HG02981 (cell line): ENCODE measurements around the gene PF4V1.

Experiments
- ATAC-seq: cut with Tn5 transposase; IDR thresholded peaks from one replicate; pipeline ENCODE4 v1.9.1; 2021; ENCODE audit warnings: mild to moderate bottlenecking, moderate library complexity; ENCODE audit not compliant: unreplicated experiment

PF4V1 gene

GRCh38 chr4:73844806-73845205 lies 8.3 kb upstream of the PF4V1 start:
- ATAC-seq = no peak

- no peak for ATAC-seq
Measured at GRCh38 chr4:73847526-73848182, 5.4 kb upstream of the PF4V1 start.

DNA sequence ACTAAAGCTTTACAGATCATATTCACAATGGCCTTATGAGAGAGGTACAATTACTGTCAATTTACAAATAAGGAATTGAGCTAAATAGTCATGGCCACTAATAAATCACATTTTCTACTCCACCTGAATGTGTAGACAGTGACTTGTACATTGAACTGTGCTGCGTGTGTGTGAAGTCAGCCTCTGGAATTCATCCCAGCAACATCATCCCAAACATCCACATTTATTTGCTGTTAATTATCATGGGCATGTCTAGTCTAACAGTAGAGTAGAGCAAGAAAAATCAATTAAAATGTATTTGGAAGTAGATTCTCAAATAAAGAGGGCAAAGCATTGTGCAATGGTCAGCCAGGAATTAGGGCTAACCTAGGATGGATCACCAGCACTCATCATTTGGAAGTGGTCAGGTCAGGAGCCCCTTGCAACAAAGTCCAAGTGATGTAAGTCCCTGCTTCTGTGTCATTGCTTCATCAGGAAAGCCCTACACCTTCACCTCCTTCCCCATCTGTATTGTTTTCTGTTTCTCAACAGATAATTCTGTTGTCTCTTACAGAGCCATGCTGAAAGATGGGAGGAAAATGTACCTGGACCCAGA lies 4.8 kb upstream of the PF4V1 start:
- no peak for ATAC-seq

- no peak for ATAC-seq
Measured at GRCh38 chr4:73850261-73850970, 2.7 kb upstream of the PF4V1 start.

GRCh38 chr4:73851293-73851692 lies 1.8 kb upstream of the PF4V1 start:
- ATAC-seq = no peak

DNA sequence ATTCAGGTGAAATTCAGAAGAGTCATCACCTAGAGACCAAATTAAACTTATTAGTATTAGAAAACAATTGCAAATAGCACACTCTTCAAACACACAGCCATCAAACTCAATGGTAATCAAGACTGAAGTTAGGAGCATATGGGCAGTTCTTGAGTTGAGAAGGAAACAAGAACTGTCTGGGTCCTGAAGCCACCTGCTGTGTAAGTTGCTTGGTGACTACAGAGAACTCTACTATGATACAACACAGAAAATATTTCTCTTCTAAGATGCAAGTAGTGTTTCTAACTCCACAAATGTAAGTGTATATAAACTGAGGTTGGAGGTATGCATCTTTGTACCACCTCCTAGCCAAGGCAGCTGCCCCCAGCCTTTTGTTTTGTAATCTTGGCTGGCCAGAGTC lies 325 bp upstream of the PF4V1 start:
- no peak for ATAC-seq

DNA sequence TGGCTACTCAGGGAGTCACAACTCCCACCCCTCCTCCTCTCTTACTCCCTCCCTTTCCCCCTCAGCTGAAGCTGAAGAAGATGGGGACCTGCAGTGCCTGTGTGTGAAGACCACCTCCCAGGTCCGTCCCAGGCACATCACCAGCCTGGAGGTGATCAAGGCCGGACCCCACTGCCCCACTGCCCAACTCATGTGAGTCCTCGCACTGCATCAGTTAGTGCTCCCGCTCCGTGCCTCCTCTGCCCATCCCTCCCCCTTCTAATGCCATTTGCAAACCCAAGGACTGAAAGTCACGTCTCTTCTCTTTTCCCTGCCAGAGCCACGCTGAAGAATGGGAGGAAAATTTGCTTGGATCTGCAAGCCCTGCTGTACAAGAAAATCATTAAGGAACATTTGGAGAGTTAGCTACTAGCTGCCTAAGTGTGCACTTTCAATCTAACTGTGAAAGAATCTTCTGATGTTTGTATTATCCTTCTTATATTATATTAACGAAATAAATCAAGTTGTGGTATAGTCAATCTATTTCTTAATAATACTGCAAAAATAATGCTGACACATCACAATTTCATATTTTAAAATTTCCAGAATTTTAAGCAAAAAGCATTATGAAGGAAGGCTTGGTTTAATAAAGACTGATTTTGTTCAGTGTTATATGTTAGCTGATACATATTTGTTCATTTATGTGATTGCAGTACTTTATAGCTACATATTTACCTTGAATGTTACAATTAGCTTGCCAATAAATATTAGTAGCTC lies 800 bp downstream of the PF4V1 start:
- no peak for ATAC-seq

- no peak for ATAC-seq
Measured at GRCh38 chr4:73855406-73855805, 2.3 kb downstream of the PF4V1 start.

- ATAC-seq = no peak
Measured at GRCh38 chr4:73856518-73856917, 3.4 kb downstream of the PF4V1 start.

- no peak for ATAC-seq
Measured at GRCh38 chr4:73859614-73860088, 6.6 kb downstream of the PF4V1 start.

- no peak for ATAC-seq
Measured at GRCh38 chr4:73860181-73860580, 7.1 kb downstream of the PF4V1 start.

- ATAC-seq = no peak
Measured at GRCh38 chr4:73860917-73861316, 7.8 kb downstream of the PF4V1 start.

- no peak for ATAC-seq
Measured at GRCh38 chr4:73862322-73862721, 9.2 kb downstream of the PF4V1 start.

DNA sequence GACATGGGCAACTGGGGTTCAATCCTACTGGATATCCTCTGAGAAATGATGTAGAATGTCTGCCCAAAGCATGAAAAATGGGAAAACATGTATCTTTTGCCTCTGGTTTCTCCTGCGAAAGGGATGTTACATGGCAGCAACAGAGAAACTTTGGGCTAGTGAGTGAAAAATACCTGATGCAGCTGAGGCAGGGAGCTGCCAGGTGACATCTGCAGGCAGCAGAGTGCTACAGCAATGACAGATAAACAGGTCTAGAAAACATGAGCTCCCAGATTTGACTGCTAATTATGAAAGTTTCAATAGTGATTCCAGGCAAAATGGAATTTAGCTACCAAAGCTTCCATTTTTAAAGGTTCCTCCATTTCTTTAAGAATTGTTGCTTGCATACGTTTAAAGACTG lies 11.3 kb downstream of the PF4V1 start:
- no peak for ATAC-seq

DNA sequence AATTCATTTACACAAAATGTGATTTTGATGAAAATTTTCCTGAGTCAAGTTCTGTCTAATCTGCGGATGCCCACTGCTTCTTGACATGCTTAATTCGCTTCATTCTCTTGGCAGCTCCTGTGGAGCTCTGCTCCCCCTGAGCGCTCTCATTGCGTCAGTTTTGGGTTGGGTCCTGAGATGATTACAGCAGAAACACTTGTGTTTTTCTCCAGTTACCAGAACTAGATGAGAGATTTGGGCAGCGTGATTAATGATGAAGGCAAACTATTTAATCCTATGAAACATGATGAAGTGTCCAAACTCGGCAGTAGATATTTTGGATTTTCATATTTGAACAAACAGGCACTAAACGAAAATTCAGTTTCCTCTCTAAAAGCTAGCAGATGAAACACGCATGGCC lies 11.9 kb downstream of the PF4V1 start:
- ATAC-seq = no peak

DNA sequence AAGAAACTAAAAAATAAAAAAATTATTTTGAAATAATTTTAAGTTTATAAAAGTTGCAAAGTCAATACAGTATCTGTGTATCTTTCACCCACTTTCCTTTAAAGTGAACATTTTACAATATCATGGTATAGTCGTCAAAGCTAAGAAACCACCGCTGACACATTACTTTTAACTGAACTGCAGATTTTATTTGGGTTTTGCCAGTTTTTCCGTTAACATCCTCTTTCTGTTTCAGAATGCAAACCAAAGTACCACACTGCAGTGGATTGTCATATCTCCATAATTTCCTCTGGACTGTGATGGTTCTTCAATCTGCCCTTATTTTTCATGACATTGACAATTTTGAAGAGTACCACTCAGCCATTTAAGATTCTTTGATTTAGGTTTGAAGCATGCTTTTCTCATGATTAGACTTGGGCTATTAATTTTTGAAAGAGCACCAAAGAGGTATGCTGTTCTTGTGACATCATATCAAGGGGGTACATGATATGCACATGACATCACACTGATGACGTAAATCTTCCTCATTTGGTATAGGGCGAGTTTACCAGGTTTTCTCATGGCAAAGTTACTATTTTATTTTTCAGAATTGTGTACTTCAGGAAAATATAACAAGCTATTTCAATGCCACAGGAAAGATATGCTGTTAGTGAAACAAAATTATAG lies 12.5 kb downstream of the PF4V1 start:
- ATAC-seq = no peak

GRCh38 chr4:73866246-73866645 lies 13.2 kb downstream of the PF4V1 start:
- ATAC-seq = no peak

DNA sequence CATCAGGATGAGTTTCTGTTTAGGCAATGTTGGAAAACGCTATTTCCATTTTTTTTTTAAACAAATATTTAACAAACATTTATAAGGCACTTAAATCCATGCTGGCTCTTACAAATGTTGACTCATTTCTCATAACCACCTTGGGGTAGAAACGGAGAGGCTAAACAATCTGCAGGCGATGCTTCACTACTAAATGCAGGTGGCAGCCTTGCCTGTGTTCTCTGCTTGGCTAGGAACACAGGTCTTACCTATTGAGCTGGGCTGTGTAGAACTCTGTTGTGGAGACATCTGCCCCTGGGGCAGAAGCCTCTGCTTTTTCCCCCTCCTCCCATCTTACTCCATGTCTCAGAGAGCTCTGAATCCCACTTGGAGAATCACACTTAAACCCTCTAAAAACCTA lies 14.7 kb downstream of the PF4V1 start:
- no peak for ATAC-seq

DNA sequence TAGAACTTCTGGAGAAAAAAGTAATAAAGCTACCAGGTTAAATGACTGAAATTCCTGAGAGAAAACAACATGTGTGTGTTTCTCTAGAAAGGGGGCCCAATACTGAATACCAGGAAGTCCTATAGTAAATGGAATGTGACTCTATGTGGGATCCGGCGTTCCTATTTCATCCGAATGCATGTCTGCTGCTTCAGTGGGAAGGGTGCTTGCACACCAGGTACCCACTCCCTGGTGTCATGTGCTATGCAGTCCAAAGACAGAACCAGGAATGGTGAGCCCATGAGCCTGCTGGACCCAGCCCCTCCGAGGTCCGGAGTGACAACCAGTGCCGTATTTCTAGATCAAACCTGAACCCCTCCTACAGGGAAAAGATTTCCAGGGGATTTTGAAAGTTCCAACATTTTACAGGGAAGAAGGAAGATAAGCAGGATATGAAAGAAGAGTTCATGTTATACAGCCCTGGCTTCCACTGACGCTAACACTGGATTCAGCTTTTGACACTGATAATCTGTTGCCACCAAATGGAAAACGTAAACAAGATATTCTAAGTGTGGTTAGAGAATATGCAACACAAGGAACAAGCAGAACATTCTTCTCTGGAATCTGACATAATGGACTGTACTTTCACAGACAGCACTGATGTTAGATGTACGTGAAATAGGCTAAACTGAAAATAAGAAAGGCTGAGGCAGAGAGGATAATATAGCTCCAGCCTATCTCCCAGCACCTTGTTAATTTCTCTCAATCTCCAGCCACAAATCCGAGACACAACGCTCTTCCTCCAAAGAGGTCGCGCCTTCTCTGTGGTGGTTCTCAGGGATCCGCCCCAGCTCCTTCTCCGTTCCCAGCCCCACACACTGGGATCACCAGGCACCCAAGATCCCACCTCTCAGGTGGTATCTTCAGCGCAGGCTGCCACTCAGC lies 15.4 kb downstream of the PF4V1 start:
- no peak for ATAC-seq
